Trophoblast cell (in vitro differentiated cells and primary cell): ENCODE data around the gene GHR.

Experiments
- DNase-seq, 2 donors: peaks; one replicate each; pipeline ENCODE4 v3.0.0-alpha.2; 2016
- H2AFZ ChIP-seq: 2 replicates; pipeline ENCODE4 v1.6.1; 2013; ENCODE audit warnings: low read length, moderate library complexity, mild to moderate bottlenecking; ENCODE audit not compliant: insufficient read depth, poor library complexity
- H2AK5ac ChIP-seq: 2 replicates; pipeline ENCODE4 v1.6.1; 2013; ENCODE audit warnings: mild to moderate bottlenecking, low read length
- H2BK120ac ChIP-seq: 2 replicates; pipeline ENCODE4 v1.6.1; 2013; ENCODE audit warnings: low read length, mild to moderate bottlenecking, moderate library complexity; ENCODE audit not compliant: insufficient read depth, poor library complexity
- H2BK12ac ChIP-seq: 2 replicates; pipeline ENCODE4 v1.6.1; 2013; ENCODE audit warnings: mild to moderate bottlenecking, low read length, moderate library complexity
- H2BK5ac ChIP-seq: 2 replicates; pipeline ENCODE4 v1.6.1; 2013; ENCODE audit warnings: low read length, low read depth, moderate library complexity, mild to moderate bottlenecking; ENCODE audit not compliant: poor library complexity
- H3K14ac ChIP-seq: 2 replicates; pipeline ENCODE4 v1.6.1; 2013; ENCODE audit warnings: mild to moderate bottlenecking, low read length
- H3K18ac ChIP-seq: 2 replicates; pipeline ENCODE4 v1.6.1; 2013; ENCODE audit warnings: mild to moderate bottlenecking, low read length
- H3K23ac ChIP-seq: 2 replicates; pipeline ENCODE4 v1.6.1; 2013; ENCODE audit warnings: low read length
- H3K27ac ChIP-seq: 2 replicates; pipeline ENCODE4 v1.5.1; 2013; ENCODE audit warnings: low read depth, mild to moderate bottlenecking, inconsistent platforms, low read length, moderate library complexity
- H3K27me3 ChIP-seq: 2 replicates; pipeline ENCODE4 v1.6.1; 2013; ENCODE audit warnings: inconsistent platforms, mild to moderate bottlenecking, low read length, moderate library complexity; ENCODE audit not compliant: insufficient read depth
- H3K36me3 ChIP-seq, 2 experiments: 1 replicate in 1 of 2; 2 replicates in 1 of 2; pipeline ENCODE4 v1.6.1; 2013; ENCODE audit warnings: low read length in 2 of 2, mild to moderate bottlenecking in 2 of 2, moderate library complexity in 1 of 2; ENCODE audit not compliant: insufficient read depth in 2 of 2, control insufficient read depth in 1 of 2
- H3K4ac ChIP-seq: 2 replicates; pipeline ENCODE4 v1.6.1; 2013; ENCODE audit warnings: low read depth, mild to moderate bottlenecking, low read length, moderate library complexity
- H3K4me1 ChIP-seq, 2 experiments: 1 replicate in 1 of 2; 2 replicates in 1 of 2; pipeline ENCODE4 v1.6.1; 2013; ENCODE audit warnings: low read length in 2 of 2, mild to moderate bottlenecking in 2 of 2, moderate library complexity in 1 of 2; ENCODE audit not compliant: insufficient read depth in 2 of 2, control insufficient read depth in 1 of 2
- H3K4me2 ChIP-seq: 2 replicates; pipeline ENCODE4 v1.6.1; 2013; ENCODE audit warnings: inconsistent platforms, mild to moderate bottlenecking, low read length, moderate library complexity
- H3K4me3 ChIP-seq: 2 replicates; pipeline ENCODE4 v1.5.1; 2013; ENCODE audit warnings: mild to moderate bottlenecking, low read depth, low read length, inconsistent platforms
- H3K79me1 ChIP-seq: one replicate; pipeline ENCODE4 v1.6.1; 2013; ENCODE audit warnings: low read length
- H3K79me2 ChIP-seq: 2 replicates; pipeline ENCODE4 v1.6.1; 2013; ENCODE audit warnings: low read length, mild to moderate bottlenecking; ENCODE audit not compliant: control insufficient read depth, insufficient read depth, poor library complexity
- H3K9ac ChIP-seq: 2 replicates; pipeline ENCODE4 v1.6.1; 2013; ENCODE audit warnings: mild to moderate bottlenecking, low read length
- H3K9me3 ChIP-seq: 2 replicates; pipeline ENCODE4 v1.6.1; 2013; ENCODE audit warnings: low read depth, mild to moderate bottlenecking, control low read depth, inconsistent platforms, low read length; ENCODE audit not compliant: insufficient read depth
- H4K12ac ChIP-seq: 2 replicates; pipeline ENCODE4 v1.6.1; 2013; ENCODE audit warnings: low read depth, mild to moderate bottlenecking, low read length, moderate library complexity
- H4K8ac ChIP-seq: 2 replicates; pipeline ENCODE4 v1.6.1; 2013; ENCODE audit warnings: low read depth, mild to moderate bottlenecking, low read length, moderate library complexity
- H4K91ac ChIP-seq: one replicate; pipeline ENCODE4 v1.6.1; 2013; ENCODE audit warnings: low read depth, mild to moderate bottlenecking, low read length, moderate library complexity
- WGBS: extraction: QIAGEN DNeasy Blood & Tissue Kit; methylation state at CpG from one replicate; pipeline ENCODE4 v1.1.7; 2013; ENCODE audit warnings: missing lambda C conversion rate; ENCODE audit not compliant: insufficient read length, insufficient coverage; ENCODE audit errors: extremely low coverage; 5-methylcytosine and 5-hydroxymethylcytosine counted together

Gene GHR

GRCh38 chr5:42767491-42768105, 344.4 kb downstream of the GHR start:
- Histone ChIP-seq H3K36me3 (no peaks in the 10 kb centered on the region), H3K4ac (no peak overlapping the region), H2BK5ac (no peak overlapping the region), H3K4me3 (no peak overlapping the region), H3K79me2 (no peaks in the 10 kb centered on the region), H2AFZ (no peak overlapping the region), H3K27ac (no peak overlapping the region), H3K79me1 (no peaks in the 10 kb centered on the region), H3K23ac (no peak overlapping the region), H3K9me3 (no peaks in the 10 kb centered on the region), H3K9ac (no peak overlapping the region), H2AK5ac (no peak overlapping the region), H3K4me2 (no peak overlapping the region), H3K14ac (no peak overlapping the region), H2BK120ac (no peak overlapping the region), H3K18ac (no peak overlapping the region), H3K27me3 (no peaks in the 10 kb centered on the region), H3K4me1 (no peaks in the 10 kb centered on the region), H2BK12ac (no peak overlapping the region), H4K12ac (no peak overlapping the region), H4K8ac (no peak overlapping the region), H4K91ac (no peak overlapping the region)
- WGBS = no CpG with 5 or more reads among the region's 3 CpGs
- DNase-seq = peak in 1 of 2 donors; percentile 73

- Histone ChIP-seq H3K14ac (no peak overlapping the region), H3K4me2 (no peak overlapping the region), H2BK120ac (no peak overlapping the region), H3K4me1 (no peaks in the 10 kb centered on the region), H3K9me3 (no peaks in the 10 kb centered on the region), H2BK12ac (no peak overlapping the region), H2AK5ac (no peak overlapping the region), H3K27ac (no peak overlapping the region), H3K4me3 (no peak overlapping the region), H3K79me2 (no peaks in the 10 kb centered on the region), H3K23ac (no peak overlapping the region), H4K12ac (no peak overlapping the region), H3K36me3 (no peaks in the 10 kb centered on the region), H3K9ac (no peak overlapping the region), H3K4ac (no peak overlapping the region), H4K8ac (no peak overlapping the region), H2BK5ac (no peak overlapping the region), H4K91ac (no peak overlapping the region), H3K18ac (no peak overlapping the region), H2AFZ (no peak overlapping the region), H3K79me1 (no peaks in the 10 kb centered on the region), H3K27me3 (no peaks in the 10 kb centered on the region)
- no CpG with 5 or more reads among the region's 1 CpG for WGBS
- peak in 1 of 2 donors; percentile 55 for DNase-seq
Measured at GRCh38 chr5:42768106-42768504, 344.9 kb downstream of the GHR start.

- Histone ChIP-seq H4K8ac (no peak overlapping the region), H3K9ac (no peak overlapping the region), H3K79me1 (no peaks in the 10 kb centered on the region), H2BK5ac (no peak overlapping the region), H4K91ac (no peak overlapping the region), H2BK120ac (no peak overlapping the region), H3K4me3 (no peak overlapping the region), H3K27ac (no peak overlapping the region), H2BK12ac (no peak overlapping the region), H3K9me3 (no peaks in the 10 kb centered on the region), H3K23ac (no peak overlapping the region), H3K18ac (no peak overlapping the region), H3K27me3 (no peaks in the 10 kb centered on the region), H3K79me2 (no peaks in the 10 kb centered on the region), H3K14ac (no peak overlapping the region), H2AFZ (no peak overlapping the region), H3K4me1 (no peaks in the 10 kb centered on the region), H3K4me2 (no peak overlapping the region), H3K4ac (no peak overlapping the region), H3K36me3 (no peaks in the 10 kb centered on the region), H2AK5ac (no peak overlapping the region), H4K12ac (no peak overlapping the region)
- peak; percentile 10 to 66 for DNase-seq
Measured at GRCh38 chr5:42770003-42770402, 346.8 kb downstream of the GHR start.
